Mucosa of stomach (tissue), 1 donor: ENCODE results near the gene CCDC69.

Experiments
- H3K27me3 ChIP-seq: one replicate; pipeline ENCODE4 v1.7.0; 2013; ENCODE audit warnings: mild to moderate bottlenecking, low read length; ENCODE audit not compliant: control insufficient read depth, insufficient read depth
- H3K36me3 ChIP-seq: one replicate; pipeline ENCODE4 v1.7.0; 2013; ENCODE audit warnings: low read length; ENCODE audit not compliant: control insufficient read depth, insufficient read depth
- H3K4me1 ChIP-seq: one replicate; pipeline ENCODE4 v1.7.0; 2013; ENCODE audit warnings: mild to moderate bottlenecking, low read length; ENCODE audit not compliant: control insufficient read depth, insufficient read depth
- H3K4me3 ChIP-seq: one replicate; pipeline ENCODE4 v1.7.0; 2013; ENCODE audit warnings: low read length
- H3K9ac ChIP-seq: one replicate; pipeline ENCODE4 v1.7.0; 2013; ENCODE audit warnings: mild to moderate bottlenecking, low read length, moderate library complexity
- H3K9me3 ChIP-seq: one replicate; pipeline ENCODE4 v1.7.0; 2013; ENCODE audit warnings: mild to moderate bottlenecking, low read length, moderate library complexity; ENCODE audit not compliant: control insufficient read depth
- donor health status: Pancreatic carcinoma.

Gene CCDC69

DNA sequence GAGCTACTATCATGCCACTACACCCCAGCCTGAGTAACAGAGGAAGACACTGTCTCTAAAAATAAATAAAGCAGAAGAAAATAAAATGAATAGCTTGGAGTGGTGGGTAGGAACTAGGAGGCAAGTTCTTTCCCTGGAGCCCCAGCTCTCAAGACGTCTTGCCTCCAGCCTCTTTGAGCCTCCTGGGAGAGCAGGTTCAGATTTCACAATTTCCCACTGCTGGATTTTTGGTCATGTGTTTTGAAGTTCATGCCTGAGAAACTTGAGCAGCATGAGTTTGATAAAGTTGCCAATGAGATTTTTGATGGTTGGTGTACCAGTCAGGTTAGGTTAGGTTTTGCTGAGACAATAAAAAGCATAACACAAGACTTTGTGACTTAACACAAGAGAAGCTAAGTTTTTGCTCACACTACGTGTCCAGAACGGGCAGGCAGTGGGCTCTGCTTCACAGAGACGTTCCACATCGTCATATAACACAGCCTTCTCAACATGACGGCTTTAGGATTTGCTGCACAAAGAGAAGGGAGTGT is 4.1 kb upstream of the CCDC69 start:
- no peak overlapping the region for H3K4me3 ChIP-seq
- no peaks in the 10 kb centered on the region for H3K27me3 ChIP-seq
- H3K36me3 ChIP-seq = no peaks in the 10 kb centered on the region
- H3K9ac ChIP-seq = no peak overlapping the region
- H3K9me3 ChIP-seq = no peaks in the 10 kb centered on the region
- peaks cover 3% of the 10 kb centered on the region for H3K4me1 ChIP-seq

GRCh38 chr5:151225475-151225874 is 1.6 kb upstream of the CCDC69 start:
- H3K36me3 ChIP-seq = no peaks in the 10 kb centered on the region
- no peak overlapping the region for H3K9ac ChIP-seq

DNA sequence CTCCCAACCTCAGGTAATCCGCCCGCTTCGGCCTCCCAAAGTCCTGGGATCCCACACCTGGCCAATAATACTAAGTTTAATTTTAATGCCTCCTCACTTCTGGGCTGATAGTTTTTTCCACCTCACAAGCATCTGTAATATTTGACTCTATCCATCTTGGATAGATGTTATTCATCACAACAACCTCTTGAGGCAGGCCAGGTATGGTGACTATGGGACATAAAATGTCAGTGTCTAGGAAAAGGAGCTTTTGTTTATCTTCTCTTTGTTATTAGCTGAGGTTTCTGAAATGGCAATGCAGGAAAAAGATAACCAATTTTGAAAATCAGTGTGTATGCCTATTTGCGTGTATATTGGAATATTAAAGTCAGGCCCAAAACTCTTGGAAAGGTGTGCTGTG is 1.2 kb upstream of the CCDC69 start:
- no peak overlapping the region for H3K9ac ChIP-seq

More at GRCh38 chr5:151225475-151225874, 1.6 kb upstream of the CCDC69 start:
- H3K4me1 ChIP-seq = peaks cover 13% of the 10 kb centered on the region
- H3K27me3 ChIP-seq = no peaks in the 10 kb centered on the region
- H3K4me3 ChIP-seq = no peak overlapping the region
- H3K9me3 ChIP-seq = no peaks in the 10 kb centered on the region

GRCh38 chr5:151224372-151224771 is 480 bp upstream of the CCDC69 start:
- Histone ChIP-seq H3K4me1 (peaks cover 13% of the 10 kb centered on the region), H3K9ac (no peak overlapping the region)

More for the DNA sequence above, 1.2 kb upstream of the CCDC69 start:
- Histone ChIP-seq H3K4me3 (no peak overlapping the region), H3K9me3 (no peaks in the 10 kb centered on the region), H3K27me3 (no peaks in the 10 kb centered on the region), H3K4me1 (peaks cover 13% of the 10 kb centered on the region), H3K36me3 (no peaks in the 10 kb centered on the region)

DNA sequence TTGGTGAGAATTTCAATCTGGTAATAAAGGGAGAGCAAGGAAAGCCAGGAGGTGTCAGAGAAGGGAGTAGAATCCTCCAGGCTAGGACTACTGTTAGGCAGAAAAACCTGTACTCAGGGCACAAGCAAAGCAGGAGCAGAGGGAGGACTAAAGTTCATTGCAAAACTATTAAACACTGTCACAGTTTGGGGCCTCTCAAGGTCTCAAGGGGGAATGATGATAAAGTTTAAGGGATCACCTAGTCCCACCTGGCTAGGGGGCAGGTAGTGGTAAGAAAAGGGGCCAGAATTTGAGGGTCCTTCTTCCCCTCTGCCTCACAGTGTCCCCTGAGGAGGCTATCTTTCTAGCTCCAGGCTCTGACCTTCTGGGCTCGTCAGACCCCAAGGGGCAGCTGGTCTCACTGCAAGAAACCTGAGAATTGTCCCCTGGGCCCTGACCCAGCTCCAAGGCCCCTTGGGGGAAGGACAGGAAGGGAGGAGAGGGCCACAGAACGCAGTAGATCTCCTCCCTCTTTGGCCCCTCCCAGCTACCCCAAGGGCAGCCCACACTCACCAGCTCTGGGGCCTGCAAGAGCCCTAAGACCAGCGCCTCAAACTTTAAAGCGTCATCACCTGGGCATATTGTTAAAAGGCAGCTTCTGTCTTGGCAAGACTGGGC is 974 bp downstream of the CCDC69 start:
- Histone ChIP-seq H3K4me1 (peaks cover 13% of the 10 kb centered on the region), H3K9ac (peak overlapping the region; percentile 66), H3K36me3 (no peaks in the 10 kb centered on the region)

More at GRCh38 chr5:151224372-151224771, 480 bp upstream of the CCDC69 start:
- no peak overlapping the region for H3K4me3 ChIP-seq
- H3K36me3 ChIP-seq = no peaks in the 10 kb centered on the region
- no peaks in the 10 kb centered on the region for H3K9me3 ChIP-seq
- H3K27me3 ChIP-seq = no peaks in the 10 kb centered on the region

GRCh38 chr5:151222054-151222789 is 1.7 kb downstream of the CCDC69 start:
- Histone ChIP-seq H3K4me1 (peaks cover 13% of the 10 kb centered on the region), H3K27me3 (no peaks in the 10 kb centered on the region), H3K4me3 (no peak overlapping the region), H3K36me3 (no peaks in the 10 kb centered on the region), H3K9me3 (no peaks in the 10 kb centered on the region), H3K9ac (peak overlapping the region; percentile 66)

More for the DNA sequence above, 974 bp downstream of the CCDC69 start:
- Histone ChIP-seq H3K9me3 (no peaks in the 10 kb centered on the region), H3K4me3 (peak overlapping the region; percentile 35), H3K27me3 (no peaks in the 10 kb centered on the region)

DNA sequence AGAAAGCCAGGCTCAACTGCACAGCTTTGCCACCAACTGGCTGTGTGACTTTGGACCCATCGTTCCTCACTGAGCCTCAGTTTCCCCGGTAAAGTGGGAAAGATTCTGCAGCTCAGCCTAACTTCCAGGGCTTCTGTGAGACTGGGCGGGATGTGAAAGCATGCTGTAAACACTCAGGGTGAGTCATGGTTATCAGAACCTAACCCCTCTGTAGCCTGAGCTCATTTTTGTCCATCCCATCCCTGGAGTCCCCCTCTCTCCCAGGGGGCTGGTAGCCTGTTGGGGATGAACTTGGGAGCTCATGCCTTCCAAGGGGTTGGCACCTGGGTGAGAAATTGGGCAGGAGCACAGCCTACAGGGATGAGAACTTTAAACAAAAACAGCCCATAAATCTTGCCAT is 2.3 kb downstream of the CCDC69 start:
- no peak overlapping the region for H3K4me3 ChIP-seq
- H3K36me3 ChIP-seq = no peaks in the 10 kb centered on the region
- peaks cover 13% of the 10 kb centered on the region for H3K4me1 ChIP-seq
- no peak overlapping the region for H3K9ac ChIP-seq
- H3K27me3 ChIP-seq = no peaks in the 10 kb centered on the region
- H3K9me3 ChIP-seq = no peaks in the 10 kb centered on the region

DNA sequence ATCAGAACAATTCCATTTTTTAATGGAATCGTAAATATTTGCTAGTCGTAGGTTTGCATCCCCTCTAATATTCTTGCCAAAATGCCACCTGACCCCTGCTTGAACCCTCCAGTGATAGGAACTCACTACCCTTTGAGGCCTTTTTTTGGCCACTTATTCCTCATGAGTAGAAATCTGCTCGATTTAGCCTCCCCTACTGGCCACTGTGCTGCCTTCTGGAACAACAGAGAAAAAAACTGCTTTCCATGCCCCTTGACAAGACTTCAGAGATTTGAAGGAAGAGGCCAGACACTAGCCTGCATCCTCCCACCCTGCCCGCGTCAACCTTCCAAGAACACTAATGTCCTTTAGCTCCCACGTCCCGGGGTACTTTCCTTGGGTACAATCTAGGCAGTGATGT is 4.1 kb downstream of the CCDC69 start:
- Histone ChIP-seq H3K9me3 (no peaks in the 10 kb centered on the region), H3K36me3 (no peaks in the 10 kb centered on the region), H3K4me1 (peaks cover 13% of the 10 kb centered on the region)

GRCh38 chr5:151219138-151219537 is 4.8 kb downstream of the CCDC69 start:
- no peaks in the 10 kb centered on the region for H3K27me3 ChIP-seq
- no peaks in the 10 kb centered on the region for H3K36me3 ChIP-seq
- no peak overlapping the region for H3K9ac ChIP-seq
- H3K9me3 ChIP-seq = no peaks in the 10 kb centered on the region
- no peak overlapping the region for H3K4me3 ChIP-seq
- peaks cover 15% of the 10 kb centered on the region for H3K4me1 ChIP-seq

More for the DNA sequence above, 4.1 kb downstream of the CCDC69 start:
- Histone ChIP-seq H3K4me3 (no peak overlapping the region), H3K9ac (no peak overlapping the region), H3K27me3 (no peaks in the 10 kb centered on the region)

DNA sequence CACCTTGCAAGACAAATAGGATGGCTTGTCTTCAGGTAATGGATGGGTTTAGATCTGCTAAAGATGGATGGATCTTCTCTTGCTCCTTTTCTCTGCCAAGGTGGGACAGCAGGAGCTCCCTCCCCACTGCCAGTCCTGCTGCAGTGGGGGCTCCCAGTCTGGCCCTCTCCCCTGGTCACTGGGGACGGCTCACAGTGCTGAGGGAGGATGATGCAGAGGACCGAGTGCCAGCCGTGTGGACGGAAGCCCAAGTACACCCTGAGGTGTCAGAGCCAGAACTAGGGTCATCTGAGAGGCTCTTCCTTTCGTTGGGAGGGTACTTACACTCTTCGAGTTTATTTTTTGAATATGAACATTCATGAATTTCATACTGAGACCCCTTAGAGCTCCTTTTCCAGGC is 5.7 kb downstream of the CCDC69 start:
- no peaks in the 10 kb centered on the region for H3K9me3 ChIP-seq
- no peak overlapping the region for H3K9ac ChIP-seq
- H3K4me1 ChIP-seq = peaks cover 19% of the 10 kb centered on the region
- no peaks in the 10 kb centered on the region for H3K36me3 ChIP-seq
- H3K4me3 ChIP-seq = no peak overlapping the region
- H3K27me3 ChIP-seq = no peaks in the 10 kb centered on the region

- no peaks in the 10 kb centered on the region for H3K27me3 ChIP-seq
- no peak overlapping the region for H3K4me3 ChIP-seq
- no peaks in the 10 kb centered on the region for H3K36me3 ChIP-seq
- H3K4me1 ChIP-seq = peaks cover 7% of the 10 kb centered on the region
- H3K9ac ChIP-seq = no peak overlapping the region
- no peaks in the 10 kb centered on the region for H3K9me3 ChIP-seq
Observed at GRCh38 chr5:151216781-151217180, 7.1 kb downstream of the CCDC69 start.

GRCh38 chr5:151215546-151215880 is 8.4 kb downstream of the CCDC69 start:
- H3K27me3 ChIP-seq = no peaks in the 10 kb centered on the region
- H3K4me3 ChIP-seq = no peak overlapping the region
- H3K4me1 ChIP-seq = peaks cover 7% of the 10 kb centered on the region
- H3K36me3 ChIP-seq = no peaks in the 10 kb centered on the region
- no peaks in the 10 kb centered on the region for H3K9me3 ChIP-seq
- H3K9ac ChIP-seq = no peak overlapping the region
